Measurements from ENCODE around the gene NPAS1. TPM values are rescaled to one million over a fixed set of nuclear protein-coding genes. Genes with fewer than 3 reads are reported as not detected.

The NPAS1 gene
- total and polyA plus RNA-seq, 2 of the 8 experiments (the other 6 are each of a cell fraction or from before 2014, with no cell fraction given) = 9.9 to 13.9 TPM

GRCh38 chr19:46995492-46995891 lies 24.1 kb upstream of the NPAS1 start (continued):
- no peak for TF ChIP-seq CHD7 (IDR thresholded peaks at IDR 0.05; ENCODE audit: insufficient replicate concordance, low read length)
- TF ChIP-seq SRF (IDR thresholded peaks at IDR 0.05; ENCODE audit: low read depth, low read length) = no peak
- TF ChIP-seq RBBP5 (IDR thresholded peaks at IDR 0.05; ENCODE audit: borderline replicate concordance, low read depth, low read length) = no peak
